Posterior vena cava (tissue), 2 donors: Measurements from ENCODE around the gene SEC24C. TPM values are rescaled to one million over a fixed set of nuclear protein-coding genes. Genes with fewer than 3 reads are reported as not detected.
"Not testable (repeated sequence)": the region's sequence is repeated elsewhere in the genome, so short reads cannot be mapped to it uniquely, and the experiment has no call there.

Experiments
- DNase-seq: peaks from one replicate; pipeline ENCODE4 v3.0.0-alpha.2; 2020; ENCODE audit warnings: low spot score
- intact Hi-C, 2 donors: fragments of 100-400 bp; cut with DNase I; formaldehyde crosslinking; loops; one replicate each; pipeline versions ENCODE4 v1.14.1 to v1.14.2; 2022 to 2023
- long read RNA-seq, 2 donors: library from polyadenylated mRNA; unstranded; transcript quantifications; one replicate each; pipeline ENCODE4 v2.0.0, GENCODE V29; 2020 to 2021
- total RNA-seq, 2 donors: library from RNA; stranded (reverse); fragmentation: NEBNext Ultra II Directional; extraction: Animal tissue kit (Norgen Biotek cat#: 25700); gene quantifications; one replicate each; pipeline ENCODE4 v1.2.1, GENCODE V29; 2021
- donor health status: DM: yes; HTN: yes; CAD: no.
- donor health status: DM: yes; HTN: yes; CAD: no.

SEC24C gene, protein sequence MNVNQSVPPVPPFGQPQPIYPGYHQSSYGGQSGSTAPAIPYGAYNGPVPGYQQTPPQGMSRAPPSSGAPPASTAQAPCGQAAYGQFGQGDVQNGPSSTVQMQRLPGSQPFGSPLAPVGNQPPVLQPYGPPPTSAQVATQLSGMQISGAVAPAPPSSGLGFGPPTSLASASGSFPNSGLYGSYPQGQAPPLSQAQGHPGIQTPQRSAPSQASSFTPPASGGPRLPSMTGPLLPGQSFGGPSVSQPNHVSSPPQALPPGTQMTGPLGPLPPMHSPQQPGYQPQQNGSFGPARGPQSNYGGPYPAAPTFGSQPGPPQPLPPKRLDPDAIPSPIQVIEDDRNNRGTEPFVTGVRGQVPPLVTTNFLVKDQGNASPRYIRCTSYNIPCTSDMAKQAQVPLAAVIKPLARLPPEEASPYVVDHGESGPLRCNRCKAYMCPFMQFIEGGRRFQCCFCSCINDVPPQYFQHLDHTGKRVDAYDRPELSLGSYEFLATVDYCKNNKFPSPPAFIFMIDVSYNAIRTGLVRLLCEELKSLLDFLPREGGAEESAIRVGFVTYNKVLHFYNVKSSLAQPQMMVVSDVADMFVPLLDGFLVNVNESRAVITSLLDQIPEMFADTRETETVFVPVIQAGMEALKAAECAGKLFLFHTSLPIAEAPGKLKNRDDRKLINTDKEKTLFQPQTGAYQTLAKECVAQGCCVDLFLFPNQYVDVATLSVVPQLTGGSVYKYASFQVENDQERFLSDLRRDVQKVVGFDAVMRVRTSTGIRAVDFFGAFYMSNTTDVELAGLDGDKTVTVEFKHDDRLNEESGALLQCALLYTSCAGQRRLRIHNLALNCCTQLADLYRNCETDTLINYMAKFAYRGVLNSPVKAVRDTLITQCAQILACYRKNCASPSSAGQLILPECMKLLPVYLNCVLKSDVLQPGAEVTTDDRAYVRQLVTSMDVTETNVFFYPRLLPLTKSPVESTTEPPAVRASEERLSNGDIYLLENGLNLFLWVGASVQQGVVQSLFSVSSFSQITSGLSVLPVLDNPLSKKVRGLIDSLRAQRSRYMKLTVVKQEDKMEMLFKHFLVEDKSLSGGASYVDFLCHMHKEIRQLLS
- 10 to 100 TPM; 51.3 to 51.4 TPM for total RNA-seq
- long read RNA-seq, donor 1, full-length matches to known transcripts: 2 of 48 reads
- long read RNA-seq, donor 1, partial matches to known transcripts: 41 of 48 reads
- long read RNA-seq, donor 1, other reads (novel, unspliced or antisense): 5 of 48 reads
- long read RNA-seq, donor 2, partial matches to known transcripts: 20 of 24 reads
- long read RNA-seq, donor 2, other reads (novel, unspliced or antisense): 4 of 24 reads

- intact Hi-C loops: no loop called here
- DNase-seq: peak; percentile 99
Observed at GRCh38 chr10:73743905-73744663, at the start of gene SEC24C. SEC24C (plus strand) TSS chr10:73744372; CDS start chr10:73746833, 2,461 bp downstream.

DNA sequence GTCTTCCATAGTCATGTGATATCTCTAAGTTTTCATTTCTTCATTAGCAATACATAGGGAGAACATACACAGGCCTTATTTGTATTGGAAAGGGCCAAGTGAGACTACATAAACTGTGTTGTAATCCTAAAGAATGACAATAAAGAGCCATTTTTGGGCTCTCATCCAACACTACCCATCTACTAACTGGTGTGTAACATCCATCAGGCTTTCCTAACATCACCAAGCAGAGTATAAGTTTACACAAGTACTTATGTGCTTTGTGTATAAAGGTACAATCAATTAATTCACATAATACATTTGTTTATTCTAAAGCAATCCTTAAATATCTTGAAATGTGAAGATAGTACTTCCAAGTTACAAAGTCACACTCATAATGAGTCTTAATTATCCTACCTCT lies 48.9 kb upstream of the SEC24C start:
- DNase-seq, intact Hi-C loops: not testable (repeated sequence)

DNA sequence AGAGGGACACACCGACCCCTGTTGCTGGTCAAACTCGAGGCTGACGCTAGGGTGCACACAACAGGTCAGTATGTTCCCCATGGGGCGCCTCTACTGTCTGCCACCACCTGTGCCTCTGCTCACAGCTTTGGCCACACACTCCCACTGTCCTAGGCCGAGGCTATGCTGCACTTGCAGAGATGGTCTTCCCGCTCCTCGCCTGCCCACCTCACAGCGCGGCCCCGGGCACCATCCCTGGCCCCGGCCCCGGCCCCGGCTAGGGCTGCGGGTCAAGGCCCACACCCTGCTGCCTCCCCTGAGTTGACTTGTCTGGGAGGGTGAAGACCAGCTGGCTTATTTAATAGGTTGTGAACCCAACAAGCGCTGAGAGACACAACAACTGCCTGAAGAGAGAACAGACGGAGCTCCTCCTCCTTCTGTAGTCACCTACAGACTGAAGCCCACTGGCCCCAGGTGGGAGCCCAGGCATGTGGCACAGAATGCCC lies 46.5 kb upstream of the SEC24C start, which contains the start of gene AGAP5:
TSS of gene AGAP5 (minus strand) at position 435 of the 485 bp plus-strand sequence. CDS start at position 81, 354 bp downstream.
- intact Hi-C loops, DNase-seq: not testable (repeated sequence)

DNA sequence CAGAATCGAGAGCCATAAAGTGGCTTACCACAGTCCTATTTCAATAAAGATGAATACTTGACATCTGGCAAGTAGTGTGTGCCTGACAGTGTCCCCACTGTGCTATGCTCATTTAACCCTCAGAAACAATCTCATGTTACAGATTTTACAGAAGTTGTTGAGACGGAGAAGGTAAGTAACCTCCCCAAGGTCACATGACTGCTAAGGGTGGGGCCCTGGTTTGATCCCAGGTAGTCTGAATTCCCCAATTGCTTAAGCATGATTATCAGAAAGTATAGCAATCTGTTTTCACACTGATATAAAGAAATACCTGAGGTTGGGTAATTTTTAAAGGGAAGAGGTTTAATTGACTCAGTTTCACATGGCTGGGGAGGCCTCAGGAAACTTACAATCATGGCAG lies 45.4 kb upstream of the SEC24C start:
- intact Hi-C loops, DNase-seq: not testable (repeated sequence)

DNA sequence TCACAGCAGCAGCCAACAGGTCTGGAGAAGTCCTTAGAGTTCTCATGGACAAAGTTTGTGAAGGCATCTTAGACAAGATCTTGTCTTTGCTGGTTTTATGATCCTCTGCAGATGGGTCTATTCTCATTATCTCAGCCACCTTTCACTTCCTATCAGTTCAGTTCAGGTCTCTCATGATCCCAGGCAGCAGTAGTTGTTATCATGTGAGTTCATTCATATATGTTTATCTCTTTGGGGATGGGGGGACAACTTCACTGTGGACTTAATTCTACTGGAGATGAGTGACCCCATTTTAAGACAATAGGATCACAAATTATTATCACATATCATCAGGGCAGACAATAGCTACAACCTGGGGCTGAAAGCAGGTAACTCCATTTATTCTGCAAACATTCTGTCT lies 40.2 kb upstream of the SEC24C start:
- DNase-seq, intact Hi-C loops: not testable (repeated sequence)

DNA sequence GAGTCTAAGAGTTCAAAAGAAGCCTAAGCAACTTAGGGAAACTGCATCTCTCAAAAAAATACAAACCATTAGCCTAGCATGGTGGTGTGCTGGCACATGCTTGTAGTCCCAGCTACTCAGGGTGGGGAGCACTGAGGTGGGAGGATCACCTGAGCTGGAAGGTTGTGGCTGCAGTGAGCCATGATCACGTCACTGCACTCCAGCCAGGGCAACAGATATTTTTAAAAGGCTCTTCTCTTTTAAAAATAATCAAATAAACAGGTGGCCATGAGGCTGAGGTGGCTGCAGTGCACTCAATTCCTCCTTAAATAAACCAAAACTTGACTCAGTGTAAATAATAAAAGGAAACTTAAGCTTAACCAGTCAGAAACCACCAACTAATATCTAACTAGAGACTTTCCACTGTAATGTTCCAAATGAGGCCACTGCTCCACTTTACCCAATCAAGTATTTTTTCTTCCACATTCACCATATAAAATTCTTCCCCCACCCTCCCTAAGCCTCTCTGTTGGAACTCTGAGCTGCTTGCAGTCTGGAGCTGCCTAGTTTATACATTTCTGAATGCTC lies 38.6 kb upstream of the SEC24C start:
- intact Hi-C loops, DNase-seq: not testable (repeated sequence)

GRCh38 chr10:73706488-73706887 lies 37.7 kb upstream of the SEC24C start:
- intact Hi-C loops, DNase-seq: not testable (repeated sequence)

DNA sequence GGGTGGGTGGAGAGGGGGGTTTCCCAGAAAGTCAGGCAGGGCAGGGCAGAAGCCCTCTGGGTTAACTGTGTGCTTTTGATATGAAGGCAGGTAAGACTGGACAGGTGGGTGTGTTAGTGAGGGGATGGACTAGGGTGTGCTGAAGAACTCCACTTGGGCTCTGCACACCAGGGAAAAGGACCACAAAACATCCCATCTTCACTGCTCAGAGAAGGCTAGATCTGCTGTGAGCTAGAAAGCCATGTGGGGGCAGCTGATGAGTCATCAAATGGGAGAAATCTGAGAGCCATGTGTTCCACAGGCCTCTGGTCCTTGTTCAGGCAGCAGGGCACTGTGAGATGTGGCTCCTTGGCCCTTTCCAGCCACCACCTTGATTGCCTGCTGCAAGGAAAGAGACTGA lies 36.5 kb upstream of the SEC24C start:
- DNase-seq: not testable (repeated sequence)

DNA sequence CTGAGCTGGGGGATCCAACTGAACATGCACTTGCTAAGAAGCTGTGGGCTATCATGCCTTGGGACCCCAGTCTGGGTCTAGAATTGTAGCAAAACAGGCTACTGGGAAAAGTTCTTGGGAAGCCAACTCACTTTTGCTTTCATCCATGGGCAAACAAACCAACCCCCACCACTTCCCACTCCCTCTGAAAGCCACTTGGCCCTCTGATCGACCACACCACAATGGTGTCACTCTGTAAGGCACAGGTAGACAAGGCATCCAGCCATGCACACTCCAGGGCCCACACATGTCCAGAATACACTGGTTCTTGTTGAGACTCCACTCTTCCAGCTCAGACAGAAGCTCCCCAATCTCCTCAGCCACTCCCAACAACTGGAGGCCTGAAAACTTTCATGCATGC lies 36.0 kb upstream of the SEC24C start:
- intact Hi-C loops, DNase-seq: not testable (repeated sequence)

More for the DNA sequence above, 36.5 kb upstream of the SEC24C start:
- intact Hi-C loops: not testable (repeated sequence)

- intact Hi-C loops, DNase-seq: not testable (repeated sequence)
Observed at GRCh38 chr10:73711683-73712082, 32.5 kb upstream of the SEC24C start.

DNA sequence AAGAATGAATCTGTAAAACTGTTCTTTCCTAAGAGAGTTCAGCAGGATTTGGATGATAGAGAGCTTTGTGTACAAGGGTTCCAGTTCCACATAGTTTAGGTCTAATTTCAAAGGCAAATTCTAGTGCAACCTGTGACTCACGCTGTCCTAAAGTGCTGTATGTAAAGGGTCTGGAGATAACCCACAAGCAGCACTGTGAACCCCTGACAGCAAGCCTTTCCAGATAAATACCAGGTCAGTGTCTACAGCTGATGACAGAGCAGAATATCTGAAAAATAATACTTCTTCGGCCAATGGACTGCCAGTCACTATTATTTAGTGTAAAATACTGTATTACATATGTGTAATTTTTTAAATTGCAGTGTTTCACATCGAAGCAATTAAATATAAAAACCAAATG lies 30.3 kb upstream of the SEC24C start:
- DNase-seq, intact Hi-C loops: not testable (repeated sequence)

GRCh38 chr10:73714483-73714882 lies 29.7 kb upstream of the SEC24C start:
- intact Hi-C loops, DNase-seq: not testable (repeated sequence)

DNA sequence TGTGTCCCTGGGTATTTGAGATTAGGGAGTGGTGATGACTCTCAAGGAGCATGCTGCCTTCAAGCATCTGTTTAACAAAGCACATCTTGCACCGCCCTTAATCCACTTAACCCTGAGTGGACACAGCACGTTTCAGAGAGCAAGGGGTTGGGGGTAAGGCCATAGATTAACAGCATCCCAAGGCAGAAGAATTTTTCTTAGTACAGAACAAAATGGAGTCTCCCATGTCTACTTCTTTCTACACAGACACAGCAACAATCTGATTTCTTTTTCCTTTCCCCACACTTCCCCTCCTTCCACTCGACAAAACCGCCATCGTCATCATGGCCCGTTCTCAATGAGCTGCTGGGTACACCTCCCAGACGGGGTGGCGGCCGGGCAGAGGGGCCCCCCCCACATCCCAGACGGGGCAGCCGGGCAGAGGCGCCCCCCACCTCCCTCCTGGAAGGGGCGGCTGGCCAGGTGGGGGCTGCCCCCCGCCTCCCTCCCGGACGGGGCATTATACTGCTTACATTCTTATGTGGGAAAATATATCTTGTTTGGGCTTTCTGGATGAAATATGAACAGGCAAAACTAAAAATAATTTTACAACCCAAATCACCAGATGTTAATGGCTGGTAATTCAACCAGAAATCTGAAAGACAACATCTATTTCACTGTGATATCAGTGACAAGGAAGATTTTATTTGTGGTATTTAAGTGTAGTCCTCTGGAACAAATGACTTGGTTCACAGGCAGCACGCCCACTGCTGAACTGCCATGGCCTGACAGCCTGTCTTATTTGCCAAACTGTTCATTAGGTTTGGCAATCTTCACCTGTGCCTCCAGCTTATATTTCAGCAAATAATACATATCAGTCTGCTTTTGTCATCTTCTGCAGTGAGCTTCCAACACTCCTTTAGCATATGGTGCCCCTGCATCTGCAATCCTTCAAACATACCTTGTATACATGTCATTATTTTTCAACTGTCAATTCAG lies 28.7 kb upstream of the SEC24C start:
- intact Hi-C loops, DNase-seq: not testable (repeated sequence)

- intact Hi-C loops: no loop called here
- DNase-seq: no peak
Observed at GRCh38 chr10:73716251-73716650, 27.9 kb upstream of the SEC24C start.

DNA sequence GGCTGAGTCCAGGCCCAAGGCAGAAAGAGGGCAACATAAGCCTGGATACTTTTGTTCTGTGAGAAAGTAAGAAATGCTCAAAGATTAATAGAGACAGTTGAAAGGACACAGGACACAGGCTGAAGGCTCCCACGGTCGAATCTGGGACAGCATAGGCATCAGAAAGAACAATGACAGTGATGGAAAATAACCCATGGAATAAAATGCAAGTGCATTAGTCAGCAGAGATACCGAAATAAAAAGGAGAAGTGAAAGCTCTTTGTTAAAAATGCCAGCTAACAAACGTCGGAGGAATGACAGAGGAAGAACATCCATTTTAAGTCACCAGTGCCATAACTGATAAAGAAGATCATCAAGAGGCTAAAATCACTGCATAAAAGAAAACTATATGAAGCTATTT lies 26.6 kb upstream of the SEC24C start:
- intact Hi-C loops: no loop called here
- DNase-seq: no peak

- DNase-seq, intact Hi-C loops: not testable (repeated sequence)
Observed at GRCh38 chr10:73720561-73720960, 23.6 kb upstream of the SEC24C start.

GRCh38 chr10:73723516-73723915 lies 20.7 kb upstream of the SEC24C start:
- no peak for DNase-seq
- intact Hi-C loops: no loop called here
